HepG2 (cell line): ENCODE data around the gene ACO1. TPM values are rescaled to one million over a fixed set of nuclear protein-coding genes. Genes with fewer than 3 reads are reported as not detected.
A peak's percentile ranks its signal among the peaks of the same experiment; 100 is the strongest.

Source experiments
- ATAD3A ChIP-seq: sonication (generic); formaldehyde crosslinking; IDR thresholded peaks from 2 replicates; pipeline ENCODE4 v1.4.0; 2020; ENCODE audit warnings: missing genetic modification reagents
- ATF2 ChIP-seq: sonication (generic); formaldehyde crosslinking; IDR thresholded peaks from 2 replicates; pipeline ENCODE4 v1.4.0; 2020; ENCODE audit warnings: missing genetic modification reagents
- BCL6 ChIP-seq: IDR thresholded peaks from 2 replicates; pipeline ENCODE4 v1.6.1; 2016; ENCODE audit warnings: missing genetic modification reagents, missing compliant biosample characterization
- FOXO1 ChIP-seq: sonication (generic); formaldehyde crosslinking; IDR thresholded peaks from 2 replicates; pipeline ENCODE4 v1.4.0; 2020; ENCODE audit warnings: missing genetic modification reagents
- HMG20B ChIP-seq: conservative IDR thresholded peaks from 2 replicates; pipeline ENCODE4 v1.6.1; 2016; ENCODE audit warnings: missing genetic modification reagents, missing compliant biosample characterization
- HOMEZ ChIP-seq: IDR thresholded peaks from 2 replicates; pipeline ENCODE4 v1.6.1; 2016; ENCODE audit warnings: low read depth
- KDM2A ChIP-seq: sonication (generic); formaldehyde crosslinking; IDR thresholded peaks from 2 replicates; pipeline ENCODE4 v1.4.0; 2020; ENCODE audit warnings: low read depth, missing genetic modification reagents, borderline replicate concordance
- MAF1 ChIP-seq: sonication (generic); formaldehyde crosslinking; IDR thresholded peaks from 2 replicates; pipeline ENCODE4 v1.5.0; 2020; ENCODE audit warnings: missing genetic modification reagents, borderline replicate concordance
- MED8 ChIP-seq: sonication (generic); formaldehyde crosslinking; IDR thresholded peaks from 2 replicates; pipeline ENCODE4 v1.8.1; 2023; ENCODE audit warnings: mild to moderate bottlenecking, missing genetic modification reagents; ENCODE audit not compliant: insufficient replicate concordance
- NR2F6 ChIP-seq, 2 experiments: IDR thresholded peaks; 2 replicates each; pipeline ENCODE4 v1.6.1; 2016; ENCODE audit warnings: antibody characterized with exemption in 1 of 2, mild to moderate bottlenecking in 1 of 2
- SALL1 ChIP-seq: sonication (generic); formaldehyde crosslinking; IDR thresholded peaks from 2 replicates; pipeline ENCODE4 v1.8.0; 2022; ENCODE audit warnings: mild to moderate bottlenecking, missing genetic modification reagents
- SIX1 ChIP-seq: sonication (generic); formaldehyde crosslinking; IDR thresholded peaks from 2 replicates; pipeline ENCODE4 v1.4.0; 2020; ENCODE audit warnings: missing genetic modification reagents, borderline replicate concordance
- SPEN ChIP-seq: sonication (generic); formaldehyde crosslinking; IDR thresholded peaks from 2 replicates; pipeline ENCODE4 v1.5.1; 2020; ENCODE audit warnings: low read depth, mild to moderate bottlenecking, missing genetic modification reagents
- STAT5B ChIP-seq: sonication (generic); formaldehyde crosslinking; IDR thresholded peaks from 2 replicates; pipeline ENCODE4 v1.4.0; 2020; ENCODE audit warnings: missing genetic modification reagents
- TERF1 ChIP-seq: sonication (generic); formaldehyde crosslinking; IDR thresholded peaks from 2 replicates; pipeline ENCODE4 v1.8.0; 2022; ENCODE audit warnings: mild to moderate bottlenecking, missing genetic modification reagents, moderate library complexity
- ZEB1 ChIP-seq: IDR thresholded peaks from 2 replicates; pipeline ENCODE4 v1.6.1; 2012; ENCODE audit warnings: mild to moderate bottlenecking, low read depth, inconsistent platforms; ENCODE audit not compliant: insufficient replicate concordance
- ZMYM4 ChIP-seq: sonication (generic); formaldehyde crosslinking; IDR thresholded peaks from 2 replicates; pipeline ENCODE4 v1.8.1; 2023; ENCODE audit warnings: mild to moderate bottlenecking, missing genetic modification reagents
- ZNF264 ChIP-seq: sonication (generic); formaldehyde crosslinking; IDR thresholded peaks from 2 replicates; pipeline ENCODE4 v1.4.0; 2020; ENCODE audit warnings: missing genetic modification reagents
- ZNF331 ChIP-seq: sonication (generic); formaldehyde crosslinking; IDR thresholded peaks from 2 replicates; pipeline ENCODE4 v1.4.0; 2020; ENCODE audit warnings: missing genetic modification reagents
- ZNF382 ChIP-seq: sonication (generic); formaldehyde crosslinking; IDR thresholded peaks from 2 replicates; pipeline ENCODE4 v1.5.0; 2020; ENCODE audit warnings: missing genetic modification reagents, mild to moderate bottlenecking, borderline replicate concordance
- polyA plus RNA-seq, 8 experiments: library from polyadenylated mRNA; depleted of rRNA in 3 of 8; stranded (reverse) in 7 of 8; unstranded in 1 of 8; fragments of >200 nt; fragmentation: Illumina TruSeq in 4 of 8; extraction: Trizol in 4 of 8; gene quantifications; 2 replicates each; pipeline versions ENCODE4 v1.2.1 to v1.2.3, GENCODE V29; 2011 to 2016; ENCODE audit warnings: low read depth in 4 of 8, missing spikeins in 1 of 8, mixed read lengths in 1 of 8; ENCODE audit not compliant: insufficient read depth in 1 of 8
- total RNA-seq, 5 experiments: library from RNA; depleted of rRNA; stranded (reverse); fragments of >200 nt; fragmentation: Illumina TruSeq; extraction: Trizol; gene quantifications; 2 replicates each; pipeline ENCODE4 v1.2.3, GENCODE V29; 2016; ENCODE audit warnings: low read depth in 1 of 5
- TF ChIP-seq, protein P1 (sequence below): sonication (generic); formaldehyde crosslinking; IDR thresholded peaks from 2 replicates; pipeline ENCODE4 v1.5.0; 2020; ENCODE audit warnings: missing genetic modification reagents, mild to moderate bottlenecking, borderline replicate concordance
- TF ChIP-seq, protein P2 (sequence below): sonication (generic); formaldehyde crosslinking; IDR thresholded peaks from 2 replicates; pipeline ENCODE4 v1.5.0; 2020; ENCODE audit warnings: missing genetic modification reagents
- TF ChIP-seq, protein P3 (sequence below): sonication (generic); formaldehyde crosslinking; IDR thresholded peaks from 2 replicates; pipeline ENCODE4 v1.9.0; 2021; ENCODE audit warnings: missing genetic modification reagents, mild to moderate bottlenecking, borderline replicate concordance

The ACO1 gene
- total and polyA plus RNA-seq, 2 of the 13 experiments (the other 11 are each of a cell fraction or from before 2014, with no cell fraction given), result 20.1 to 48.2 TPM

- TF ChIP-seq ZNF264 (CRISPR knock-in tag), result no peak
- 0 out of 2 replicates have a peak, but pooled peaks have one; percentile 17 for TF ChIP-seq ATF2 (CRISPR knock-in tag)
- TF ChIP-seq, protein P1, sequence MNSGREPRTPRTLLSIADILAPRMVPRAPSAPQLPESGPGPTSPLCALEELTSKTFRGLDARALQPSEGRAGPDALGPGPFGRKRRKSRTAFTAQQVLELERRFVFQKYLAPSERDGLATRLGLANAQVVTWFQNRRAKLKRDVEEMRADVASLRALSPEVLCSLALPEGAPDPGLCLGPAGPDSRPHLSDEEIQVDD, result no peak
- no peak for TF ChIP-seq MAF1 (CRISPR knock-in tag)
- no peak for TF ChIP-seq MED8 (CRISPR knock-in tag)
- peak; percentile 71 for TF ChIP-seq HOMEZ (CRISPR knock-in tag)
- TF ChIP-seq, protein P2, sequence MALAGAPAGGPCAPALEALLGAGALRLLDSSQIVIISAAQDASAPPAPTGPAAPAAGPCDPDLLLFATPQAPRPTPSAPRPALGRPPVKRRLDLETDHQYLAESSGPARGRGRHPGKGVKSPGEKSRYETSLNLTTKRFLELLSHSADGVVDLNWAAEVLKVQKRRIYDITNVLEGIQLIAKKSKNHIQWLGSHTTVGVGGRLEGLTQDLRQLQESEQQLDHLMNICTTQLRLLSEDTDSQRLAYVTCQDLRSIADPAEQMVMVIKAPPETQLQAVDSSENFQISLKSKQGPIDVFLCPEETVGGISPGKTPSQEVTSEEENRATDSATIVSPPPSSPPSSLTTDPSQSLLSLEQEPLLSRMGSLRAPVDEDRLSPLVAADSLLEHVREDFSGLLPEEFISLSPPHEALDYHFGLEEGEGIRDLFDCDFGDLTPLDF (CRISPR knock-in tag), result no peak
- peak; percentile 25; the same call in 1 of the 2 replicates for TF ChIP-seq ZMYM4
- no peak for TF ChIP-seq STAT5B
- 0 out of 2 replicates have a peak, but pooled peaks have one; percentile 38 for TF ChIP-seq SIX1 (CRISPR knock-in tag)
- no peak for TF ChIP-seq SPEN (CRISPR knock-in tag)
- TF ChIP-seq, protein P3, sequence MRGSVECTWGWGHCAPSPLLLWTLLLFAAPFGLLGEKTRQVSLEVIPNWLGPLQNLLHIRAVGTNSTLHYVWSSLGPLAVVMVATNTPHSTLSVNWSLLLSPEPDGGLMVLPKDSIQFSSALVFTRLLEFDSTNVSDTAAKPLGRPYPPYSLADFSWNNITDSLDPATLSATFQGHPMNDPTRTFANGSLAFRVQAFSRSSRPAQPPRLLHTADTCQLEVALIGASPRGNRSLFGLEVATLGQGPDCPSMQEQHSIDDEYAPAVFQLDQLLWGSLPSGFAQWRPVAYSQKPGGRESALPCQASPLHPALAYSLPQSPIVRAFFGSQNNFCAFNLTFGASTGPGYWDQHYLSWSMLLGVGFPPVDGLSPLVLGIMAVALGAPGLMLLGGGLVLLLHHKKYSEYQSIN (CRISPR knock-in tag), result no peak
- peak; percentile 47; the same call in 1 of the 2 replicates for TF ChIP-seq FOXO1 (CRISPR knock-in tag)
- TF ChIP-seq ZNF382, result no peak
- no peak for TF ChIP-seq ATAD3A (CRISPR knock-in tag)
- TF ChIP-seq SALL1 (CRISPR knock-in tag), result no peak; the same call in 1 of the 2 replicates
- no peak for TF ChIP-seq HMG20B (CRISPR knock-in tag)
- TF ChIP-seq KDM2A, result no peak
- peak; percentile 50; the same call in 1 of the 2 replicates for TF ChIP-seq ZNF331 (CRISPR knock-in tag)
- TF ChIP-seq BCL6 (CRISPR knock-in tag), result peak; percentile 32; the same call in 1 of the 2 replicates
- TF ChIP-seq ZEB1, result no peak
- no peak for TF ChIP-seq TERF1 (CRISPR knock-in tag)
- TF ChIP-seq NR2F6 (IDR thresholded peaks at IDR 0.05), result peak; percentile 92
- peak; percentile 92 for TF ChIP-seq NR2F6 (CRISPR knock-in tag; IDR thresholded peaks at IDR 0.05)
Measured at GRCh38 chr9:32456564-32456963, 72.1 kb downstream of the ACO1 start (continued).
